ENCODE data around the gene DEDD2.
"Not testable (repeated sequence)": the region's sequence is repeated elsewhere in the genome, so short reads cannot be mapped to it uniquely, and the experiment has no call there.

DEDD2 gene, protein sequence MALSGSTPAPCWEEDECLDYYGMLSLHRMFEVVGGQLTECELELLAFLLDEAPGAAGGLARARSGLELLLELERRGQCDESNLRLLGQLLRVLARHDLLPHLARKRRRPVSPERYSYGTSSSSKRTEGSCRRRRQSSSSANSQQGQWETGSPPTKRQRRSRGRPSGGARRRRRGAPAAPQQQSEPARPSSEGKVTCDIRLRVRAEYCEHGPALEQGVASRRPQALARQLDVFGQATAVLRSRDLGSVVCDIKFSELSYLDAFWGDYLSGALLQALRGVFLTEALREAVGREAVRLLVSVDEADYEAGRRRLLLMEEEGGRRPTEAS

DNA sequence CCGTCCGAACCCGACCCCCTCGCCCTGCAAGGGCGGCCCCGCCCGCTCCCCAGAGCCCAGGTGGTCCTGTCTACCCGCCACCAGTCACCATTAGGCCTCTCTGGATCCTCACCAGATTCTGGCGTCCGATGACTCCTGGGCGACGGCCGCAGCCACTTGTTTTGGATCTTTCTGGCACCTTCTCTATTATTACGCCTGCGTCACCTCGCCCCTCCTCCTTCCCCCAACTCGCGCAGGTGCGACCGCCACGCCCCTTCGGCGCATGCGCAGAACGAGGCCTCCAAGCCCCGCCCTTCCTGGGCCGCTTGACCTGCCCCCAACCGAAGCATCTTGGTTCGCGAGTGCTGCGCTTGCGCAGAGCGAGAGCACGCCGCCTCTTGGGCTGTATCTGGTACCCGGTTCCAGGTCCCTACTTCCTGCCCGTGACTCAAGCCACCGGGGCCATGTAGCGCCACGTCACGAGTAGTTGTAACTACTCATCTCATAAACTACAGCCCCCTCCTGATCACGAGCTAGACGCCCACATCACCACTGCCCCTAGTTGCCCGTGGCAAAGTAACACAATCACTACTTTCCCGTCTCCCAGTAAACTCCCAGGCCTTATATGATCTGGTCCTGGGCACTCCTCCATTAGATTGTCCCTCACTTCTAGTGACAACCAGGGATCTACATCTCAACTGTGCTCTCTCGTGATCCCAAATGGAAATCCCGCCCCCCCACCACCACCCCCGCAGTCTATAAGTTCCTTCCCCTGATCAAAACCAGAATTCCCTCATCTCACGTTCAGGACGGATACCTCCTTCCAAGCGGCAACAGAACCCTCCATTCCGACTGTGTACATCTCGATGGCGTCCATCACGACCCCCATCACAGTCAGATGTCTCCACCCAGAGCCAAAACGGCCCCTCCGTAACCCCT is at the start of gene DEDD2:
TSS of gene DEDD2 (minus strand) at position 158 of the 918 bp plus-strand sequence. CDS start 670 bp downstream, outside the sequence.
- peak within 1 kb of the TSS; percentile 80 for H3K4me3 Mint-ChIP-seq
- H3K9me3 Mint-ChIP-seq: no peaks in the 10 kb centered on the region
- peaks cover 60% of the 10 kb centered on the region for H3K4me1 Mint-ChIP-seq
- peak within 1 kb of the TSS; percentile 91 for H3K27ac Mint-ChIP-seq
- H3K36me3 Mint-ChIP-seq: peaks cover 17% of the 10 kb centered on the region
- peak; percentile 92 for ATAC-seq
- no peaks in the 10 kb centered on the region for H3K27me3 Mint-ChIP-seq

DNA sequence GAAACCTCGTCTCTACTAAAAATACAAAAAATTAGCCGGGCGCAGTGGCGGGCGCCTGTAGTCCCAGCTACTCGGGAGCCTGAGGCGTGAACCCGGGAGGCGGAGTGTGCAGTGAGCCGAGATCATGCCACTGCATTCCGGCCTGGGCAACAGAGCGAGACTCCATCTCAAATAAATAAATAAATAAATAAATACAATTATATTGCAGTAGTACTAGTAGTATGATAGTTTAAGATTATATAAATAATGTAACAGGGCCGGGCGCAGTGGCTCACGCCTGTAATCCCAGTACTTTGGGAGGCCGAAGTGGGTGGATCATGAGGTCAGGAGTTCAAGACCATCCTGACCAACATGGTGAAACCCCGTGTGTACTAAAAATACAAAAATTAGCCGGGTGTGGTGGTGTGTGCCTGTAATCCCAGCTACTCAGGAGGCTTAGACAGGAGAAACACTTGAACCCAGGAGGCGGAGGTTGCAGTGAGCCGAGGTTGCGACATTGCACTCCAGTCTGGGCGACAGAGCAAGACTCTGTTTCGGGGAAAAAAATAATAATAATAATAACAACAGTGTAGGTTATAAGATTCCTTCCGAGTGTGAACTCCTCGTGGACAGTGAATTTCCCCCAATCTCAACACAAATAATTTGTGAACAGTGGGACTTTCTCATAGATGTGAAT is 49.6 kb upstream of the DEDD2 start:
- H3K4me3 Mint-ChIP-seq, ATAC-seq, H3K27ac Mint-ChIP-seq: not testable (repeated sequence)

DNA sequence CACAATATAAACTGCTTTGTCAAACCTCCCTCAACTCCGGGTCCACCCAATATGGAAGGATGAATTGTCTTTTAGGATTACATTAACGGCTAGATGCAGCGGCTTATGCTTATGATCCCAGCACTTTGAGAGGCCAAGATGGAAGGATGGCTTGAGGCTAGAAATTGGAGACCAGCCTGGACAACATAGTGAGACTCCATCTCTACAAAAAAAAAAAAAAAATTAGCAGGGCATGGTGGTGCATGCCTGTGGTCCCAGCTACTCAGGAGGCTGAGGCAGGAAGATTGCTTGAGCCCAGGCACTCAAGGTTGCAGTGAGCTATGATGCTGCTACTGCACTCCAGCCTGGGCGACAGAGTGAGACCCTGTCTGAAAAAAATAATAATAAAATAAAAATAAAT is 48.6 kb upstream of the DEDD2 start:
- not testable (repeated sequence) for H3K27ac Mint-ChIP-seq, H3K36me3 Mint-ChIP-seq, H3K27me3 Mint-ChIP-seq, H3K4me3 Mint-ChIP-seq, H3K9me3 Mint-ChIP-seq, ATAC-seq
- peaks cover 19% of the 10 kb centered on the region for H3K4me1 Mint-ChIP-seq

More for the DNA sequence above, 49.6 kb upstream of the DEDD2 start:
- H3K36me3 Mint-ChIP-seq, H3K27me3 Mint-ChIP-seq, H3K9me3 Mint-ChIP-seq: not testable (repeated sequence)
- peaks cover 26% of the 10 kb centered on the region for H3K4me1 Mint-ChIP-seq

DNA sequence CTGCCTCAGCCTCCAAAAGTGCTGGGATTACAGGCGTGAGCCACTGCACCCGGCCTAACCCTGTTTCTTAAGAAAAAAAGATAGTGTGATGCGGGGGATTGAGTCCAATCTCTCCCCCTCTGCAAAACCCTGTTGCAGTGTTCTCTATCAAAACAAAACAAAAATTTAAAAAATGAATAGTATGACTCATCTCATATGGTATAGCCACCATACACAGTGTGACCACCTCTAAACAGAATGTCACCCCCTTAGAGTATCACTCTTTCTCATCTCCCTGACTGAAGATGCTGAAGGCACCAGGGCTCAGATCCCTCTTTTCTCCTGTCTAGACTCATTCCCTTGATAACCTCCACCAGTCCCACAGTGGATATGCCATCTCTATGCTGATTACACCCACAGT is 44.3 kb upstream of the DEDD2 start:
- Mint-ChIP-seq H3K4me1 (peaks cover 1% of the 10 kb centered on the region), H3K27ac (no peak overlapping the region), H3K27me3 (peaks cover 2% of the 10 kb centered on the region), H3K9me3 (no peaks in the 10 kb centered on the region), H3K4me3 (no peak overlapping the region), H3K36me3 (no peaks in the 10 kb centered on the region)
- no peak for ATAC-seq

DNA sequence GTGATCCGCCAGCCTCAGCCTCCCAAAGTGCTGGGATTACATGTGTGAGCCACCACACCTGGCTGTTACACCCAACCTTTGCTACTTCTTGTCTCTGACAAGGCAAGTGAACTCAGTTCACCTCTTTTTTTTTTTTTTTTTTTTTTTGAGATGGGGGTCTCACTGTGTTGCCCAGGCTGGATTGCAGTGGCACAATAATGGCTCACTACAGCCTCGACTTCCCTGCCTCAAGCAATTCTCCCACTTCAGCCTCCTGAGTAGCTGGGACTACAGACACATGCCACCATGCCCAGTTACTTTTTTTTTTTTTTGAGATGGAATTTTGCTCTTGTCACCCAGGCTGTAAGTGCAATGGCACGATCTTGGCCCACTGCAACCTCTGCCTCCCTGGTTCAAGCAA is 40.4 kb upstream of the DEDD2 start:
- Mint-ChIP-seq H3K27me3 (peaks cover 16% of the 10 kb centered on the region), H3K4me1 (peaks cover 20% of the 10 kb centered on the region)
- not testable (repeated sequence) for ATAC-seq, H3K4me3 Mint-ChIP-seq, H3K36me3 Mint-ChIP-seq, H3K9me3 Mint-ChIP-seq, H3K27ac Mint-ChIP-seq

DNA sequence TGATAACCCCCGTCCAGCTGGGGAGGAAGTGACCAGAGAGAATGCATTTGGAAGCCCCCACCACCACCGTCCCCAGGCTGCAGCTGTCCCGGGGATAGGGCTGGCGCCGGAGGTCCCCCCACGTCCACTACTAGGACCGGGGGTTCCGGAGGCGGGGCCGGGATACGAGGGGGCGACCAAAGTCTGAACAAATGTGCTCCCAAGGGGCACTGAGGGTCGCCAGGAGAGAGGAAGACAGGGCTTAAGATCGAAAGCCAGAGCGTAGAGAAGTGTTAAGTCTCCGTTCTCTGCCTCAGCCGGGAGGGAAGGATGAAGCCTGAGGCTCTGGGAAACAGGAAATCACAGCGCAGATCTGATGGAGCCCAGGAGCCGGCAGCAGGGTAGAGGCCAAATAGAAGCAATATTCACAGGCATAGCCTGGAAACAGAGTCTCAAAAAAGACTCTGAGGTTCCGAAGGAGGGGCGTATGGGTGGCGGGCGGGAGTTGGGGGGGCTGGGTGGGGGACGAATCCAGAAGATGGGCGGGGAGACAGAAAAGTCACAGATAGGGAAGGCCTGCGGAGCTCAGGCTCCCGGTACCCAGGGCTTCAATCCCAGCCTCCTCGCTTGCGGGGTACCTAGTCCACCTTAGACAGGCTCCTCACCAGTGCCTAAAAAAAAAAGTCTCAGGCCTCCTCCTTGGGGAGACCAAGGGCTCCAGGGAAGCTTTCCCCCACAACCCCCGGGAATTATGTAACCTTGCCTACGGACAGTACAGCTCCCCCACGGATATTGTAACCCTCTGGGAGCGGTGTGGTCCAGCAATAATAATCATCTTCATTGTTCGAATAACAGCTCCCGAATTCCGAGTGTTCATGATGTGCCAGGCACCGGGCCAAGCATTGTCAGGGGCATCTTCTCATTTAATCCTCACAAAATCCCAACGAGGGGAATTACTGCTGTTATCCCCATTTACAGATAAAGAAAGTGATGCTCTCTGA is 38.6 kb upstream of the DEDD2 start:
- ATAC-seq: no peak
- peak overlapping the region; percentile 98 for H3K4me3 Mint-ChIP-seq
- peak overlapping the region; percentile 95 for H3K27ac Mint-ChIP-seq
- no peaks in the 10 kb centered on the region for H3K9me3 Mint-ChIP-seq
- H3K27me3 Mint-ChIP-seq: peaks cover 16% of the 10 kb centered on the region
- H3K4me1 Mint-ChIP-seq: peaks cover 35% of the 10 kb centered on the region
- no peaks in the 10 kb centered on the region for H3K36me3 Mint-ChIP-seq

DNA sequence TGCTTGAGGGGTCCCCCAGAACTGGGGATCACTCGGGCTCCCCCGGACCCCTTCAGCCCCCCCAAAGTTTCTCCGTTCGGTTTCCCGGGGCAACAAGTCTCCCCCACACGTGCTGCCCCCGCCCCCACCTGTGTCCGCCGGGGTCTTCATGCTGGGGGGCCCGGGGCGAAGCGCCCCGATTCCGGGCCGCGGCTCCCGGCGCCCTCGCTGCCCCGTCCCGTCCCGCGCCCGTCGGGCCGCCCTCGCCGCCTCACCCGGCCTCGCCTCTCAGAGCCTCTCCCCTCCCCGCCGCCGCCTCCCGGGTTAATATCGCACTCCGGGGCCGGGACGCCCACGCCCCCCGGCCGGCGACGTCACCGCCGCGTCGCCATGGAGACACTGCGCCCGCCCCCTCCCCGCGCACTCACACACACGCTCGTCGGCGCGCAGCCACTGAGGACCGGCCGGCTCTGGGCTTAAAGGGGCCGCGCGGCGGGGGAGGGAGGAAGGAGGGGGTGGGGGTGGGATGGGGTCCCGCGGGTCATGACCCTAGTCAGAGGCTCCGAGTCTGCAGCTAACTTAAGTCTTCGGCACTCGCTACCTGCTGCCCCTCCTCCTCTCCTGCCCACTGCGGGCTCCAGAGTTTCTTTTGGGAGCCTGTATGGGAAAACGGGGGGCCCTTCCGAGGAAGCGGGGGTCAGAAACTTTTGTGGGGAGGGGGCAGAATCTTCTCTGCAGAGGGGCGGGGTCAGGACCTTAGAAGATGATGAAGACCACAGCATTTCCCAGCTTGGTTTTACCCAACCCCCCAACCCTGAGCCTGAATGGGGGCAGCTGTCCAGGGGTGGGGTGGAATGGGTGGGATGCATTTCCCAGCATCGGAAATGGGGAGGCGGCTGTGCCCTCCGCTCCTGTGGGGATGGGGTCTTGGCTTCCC is 37.6 kb upstream of the DEDD2 start, which contains the start of gene ERF:
TSS of gene ERF (minus strand) at position 279 of the 916 bp plus-strand sequence. CDS start at position 150, 129 bp downstream.
- peaks cover 16% of the 10 kb centered on the region for H3K27me3 Mint-ChIP-seq
- H3K4me3 Mint-ChIP-seq: peak within 1 kb of the TSS; percentile 98
- ATAC-seq: peak; percentile 83
- no peaks in the 10 kb centered on the region for H3K9me3 Mint-ChIP-seq
- peaks cover 35% of the 10 kb centered on the region for H3K4me1 Mint-ChIP-seq
- no peaks in the 10 kb centered on the region for H3K36me3 Mint-ChIP-seq
- H3K27ac Mint-ChIP-seq: peak within 1 kb of the TSS; percentile 95

DNA sequence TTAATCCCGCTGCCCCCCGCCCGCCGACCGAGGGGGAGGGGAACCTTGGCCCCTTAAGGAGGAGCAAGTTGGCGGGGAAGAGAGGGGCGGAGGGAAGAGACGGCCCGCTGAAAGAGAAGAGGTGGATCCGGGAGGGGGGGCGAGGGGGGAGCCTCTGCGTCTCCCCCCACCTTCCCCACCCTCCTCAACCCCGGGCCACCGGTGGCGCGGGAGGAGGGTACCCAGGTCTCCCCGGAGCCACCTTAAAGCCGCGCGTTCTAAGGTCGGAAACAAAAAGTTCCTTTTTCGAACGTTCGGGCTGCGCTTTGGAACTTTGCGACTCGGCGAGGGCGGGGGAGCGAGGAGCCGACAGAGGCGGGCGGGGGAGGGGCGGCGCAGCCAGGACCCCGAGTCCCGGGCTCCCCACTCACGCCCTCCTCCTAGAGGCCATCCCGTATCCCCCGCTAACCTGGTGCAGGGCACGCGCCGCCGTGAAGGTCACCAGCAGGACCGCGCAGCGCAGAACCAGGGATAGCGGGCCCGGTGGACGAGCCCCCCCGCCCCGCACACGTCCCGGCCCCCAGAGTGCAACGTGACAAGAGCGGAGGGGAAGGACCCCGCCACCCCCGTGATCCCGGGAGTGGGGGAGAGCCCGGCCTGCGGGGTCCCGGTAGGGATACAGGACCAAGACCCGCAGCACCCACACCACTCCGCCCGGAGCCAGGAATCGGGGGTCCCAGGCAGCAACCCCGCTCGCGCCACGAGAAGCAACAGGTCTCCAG is 36.8 kb upstream of the DEDD2 start:
- peak; percentile 60 for ATAC-seq
- Mint-ChIP-seq H3K4me3 (peak overlapping the region; percentile 98), H3K36me3 (peaks cover under 1% of the 10 kb centered on the region), H3K27me3 (peaks cover 16% of the 10 kb centered on the region), H3K9me3 (no peaks in the 10 kb centered on the region), H3K27ac (peak overlapping the region; percentile 95), H3K4me1 (peaks cover 35% of the 10 kb centered on the region)

DNA sequence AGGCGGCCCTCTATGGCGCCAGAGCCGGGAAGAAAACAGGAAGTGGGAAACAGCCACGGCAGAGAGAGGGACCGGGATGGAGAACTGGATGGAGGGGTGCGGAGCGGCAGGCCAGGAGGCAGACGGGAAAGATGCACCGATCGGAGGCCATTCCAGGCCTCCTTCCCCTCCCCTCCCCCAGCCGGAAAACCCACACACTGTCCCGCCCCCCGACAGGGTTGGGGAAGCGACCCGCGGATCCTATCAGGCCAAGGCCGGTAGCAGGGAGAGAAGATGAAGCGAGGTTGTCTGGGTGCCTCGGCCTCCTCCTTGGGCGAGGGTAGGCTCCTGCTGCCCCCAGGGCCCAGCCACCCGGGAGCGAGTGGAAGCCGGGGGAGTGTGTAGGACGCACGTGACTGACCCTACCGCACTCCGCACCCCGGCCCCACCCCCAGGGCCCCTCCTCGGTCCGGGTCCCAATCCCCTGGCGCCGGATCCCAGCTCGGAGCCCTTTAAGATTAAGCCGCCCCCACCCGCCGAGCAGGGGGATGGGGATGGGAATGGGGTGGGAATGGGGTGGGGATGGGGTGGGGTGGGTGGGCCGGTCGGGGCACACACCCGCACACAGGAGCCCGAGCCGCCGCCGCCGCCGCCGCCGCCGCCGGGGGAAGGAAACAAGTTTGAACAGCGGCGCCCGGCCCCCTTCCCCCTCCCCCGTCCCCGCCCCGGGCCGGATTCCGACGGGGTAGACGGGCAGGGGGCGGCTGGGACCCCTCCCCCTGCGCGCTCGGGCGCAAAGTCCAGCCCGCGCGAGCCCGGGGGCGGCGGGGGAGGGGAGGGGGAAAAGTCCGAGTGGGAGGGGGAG is 36.0 kb upstream of the DEDD2 start:
- Mint-ChIP-seq H3K36me3 (peaks cover 6% of the 10 kb centered on the region), H3K27ac (peak overlapping the region; percentile 95), H3K4me3 (peak overlapping the region; percentile 98), H3K4me1 (peaks cover 41% of the 10 kb centered on the region), H3K9me3 (no peaks in the 10 kb centered on the region), H3K27me3 (peaks cover 16% of the 10 kb centered on the region)
- ATAC-seq: peak; percentile 50

DNA sequence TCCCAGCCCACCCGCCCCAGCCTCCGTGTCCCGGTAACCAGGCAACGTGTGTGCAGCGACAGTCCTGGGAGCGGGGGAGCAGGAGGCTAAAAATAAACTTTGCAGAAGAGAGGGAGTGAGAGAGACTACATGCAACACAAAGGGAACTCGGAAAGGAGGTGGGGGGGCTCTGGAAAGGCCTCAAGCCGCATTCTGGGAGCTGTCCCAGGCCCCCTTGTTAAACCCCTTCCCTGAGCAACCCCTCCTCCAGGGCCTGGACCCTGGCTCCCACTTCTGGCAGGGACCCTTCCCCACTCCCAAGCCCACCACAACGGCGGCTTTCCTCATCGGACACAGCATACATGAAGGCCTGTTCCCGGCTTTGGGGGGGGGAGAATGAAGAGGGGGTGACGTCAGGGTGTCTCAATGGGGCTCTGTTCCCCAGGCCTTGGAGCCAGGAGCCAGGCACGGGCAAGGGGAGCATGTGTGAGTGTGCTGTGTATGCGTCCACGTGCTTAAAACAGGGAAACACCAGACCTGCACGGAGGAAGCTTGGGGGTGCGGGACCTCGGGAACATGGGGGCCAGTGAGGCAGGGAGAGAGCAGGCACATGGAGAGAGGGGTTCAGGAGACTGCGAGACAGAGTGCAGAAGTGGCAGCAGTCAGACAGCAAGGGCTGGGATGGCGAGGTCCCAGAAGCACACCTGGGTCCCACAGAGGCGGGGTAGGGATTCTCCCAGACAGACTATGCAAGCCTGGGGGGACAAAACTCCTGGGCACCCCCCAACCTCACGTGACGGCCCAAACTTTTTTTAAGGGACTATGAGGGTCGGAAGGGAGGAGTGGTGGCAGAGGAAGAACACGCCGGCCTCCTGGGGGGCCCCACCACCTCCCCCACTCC is 35.1 kb upstream of the DEDD2 start:
- Mint-ChIP-seq H3K9me3 (no peaks in the 10 kb centered on the region), H3K27ac (peak overlapping the region; percentile 95), H3K4me1 (peaks cover 41% of the 10 kb centered on the region), H3K27me3 (peaks cover 16% of the 10 kb centered on the region), H3K36me3 (peaks cover 6% of the 10 kb centered on the region), H3K4me3 (peak overlapping the region; percentile 98)
- ATAC-seq: no peak

DNA sequence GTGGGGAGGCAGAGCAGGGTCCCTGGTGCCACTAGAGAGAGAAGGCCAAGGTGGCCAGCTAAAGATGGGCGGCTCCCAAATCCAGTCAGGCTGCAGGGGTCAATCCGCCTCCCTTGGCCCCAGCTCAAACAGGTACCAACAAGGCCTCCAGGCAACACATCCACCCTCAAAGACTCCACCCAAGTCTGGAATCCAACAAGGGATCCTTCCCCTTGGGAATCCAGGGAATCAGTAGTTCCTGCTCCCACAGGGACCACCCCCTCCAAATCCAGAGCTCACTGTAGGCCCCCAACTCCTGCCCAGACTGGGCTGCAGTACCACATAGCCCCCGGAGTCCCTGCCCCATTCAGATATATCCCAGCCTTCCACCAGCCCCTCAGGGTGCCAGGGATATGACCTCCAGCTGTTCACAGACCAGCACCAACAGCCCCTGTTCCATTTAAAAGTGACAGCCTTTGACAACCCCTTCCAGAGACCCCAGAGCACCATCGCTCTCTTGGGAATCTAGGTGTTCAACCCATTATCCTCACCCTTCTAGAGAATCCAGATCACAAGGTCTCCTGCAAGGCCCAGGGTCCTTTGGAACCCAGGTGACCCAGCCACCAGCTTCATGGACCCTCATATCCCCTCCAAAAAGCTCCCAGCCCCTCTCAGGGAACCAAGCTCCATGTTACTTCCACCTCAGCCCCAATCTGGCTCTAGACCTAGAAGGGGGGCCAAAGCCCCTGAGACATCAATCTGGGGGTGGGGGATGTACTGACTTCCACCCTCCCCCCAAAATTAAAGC is 34.3 kb upstream of the DEDD2 start:
- Mint-ChIP-seq H3K9me3 (no peaks in the 10 kb centered on the region), H3K4me1 (peaks cover 43% of the 10 kb centered on the region), H3K27me3 (peaks cover 14% of the 10 kb centered on the region), H3K36me3 (peaks cover 6% of the 10 kb centered on the region), H3K27ac (peak overlapping the region; percentile 95), H3K4me3 (peak overlapping the region; percentile 98)
- no peak for ATAC-seq
